ENCODE measurements around the gene HSD3B2.

Gene HSD3B2

DNA sequence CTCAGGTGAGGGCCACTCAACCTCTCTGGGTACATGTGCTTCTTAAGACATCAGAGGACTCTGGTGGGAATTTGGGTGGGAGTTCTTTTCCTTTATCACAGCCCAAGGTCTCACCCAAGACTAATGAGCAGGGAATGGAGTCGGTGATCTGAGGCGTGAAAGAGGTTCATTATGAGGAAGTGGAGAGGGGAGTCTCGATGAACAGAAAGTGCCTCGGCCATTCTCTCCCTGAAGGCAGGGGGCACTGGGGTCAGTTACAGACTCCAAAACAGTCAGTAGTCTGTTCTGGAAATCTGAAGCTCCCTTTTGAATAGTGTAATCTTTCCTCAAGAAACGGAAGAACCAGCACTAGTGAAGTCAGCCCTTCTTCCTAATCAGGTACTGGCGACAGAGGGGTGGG lies 36.2 kb downstream of the HSD3B2 start:
- Histone ChIP-seq H3K9me3 (ENCODE audit: insufficient read depth, low read length, severe bottlenecking) (no peaks in the 10 kb centered on the region), H3K79me2 (ENCODE audit: insufficient read depth, low read length) (no peaks in the 10 kb centered on the region), H3K4me2 (ENCODE audit: insufficient read depth, low read length) (no peak overlapping the region), H3K9ac (ENCODE audit: low read depth, low read length) (no peak overlapping the region), H3K36me3 (ENCODE audit: insufficient read depth, low read length) (no peaks in the 10 kb centered on the region), H3K4me1 (ENCODE audit: insufficient read depth, low read length) (no peaks in the 10 kb centered on the region), H4K20me1 (ENCODE audit: insufficient read depth, low read length) (no peaks in the 10 kb centered on the region), H2AFZ (ENCODE audit: low read depth, low read length) (no peak overlapping the region), H3K27ac (ENCODE audit: low read length) (no peak overlapping the region), H3K27me3 (ENCODE audit: insufficient read depth, low read length, poor library complexity) (no peaks in the 10 kb centered on the region), H3K4me3 (ENCODE audit: low read depth in 1 of 2, low read length in 2 of 2) (no peak overlapping the region)
- no peak for ATAC-seq (ENCODE audit: insufficient read depth, low read depth)
- DNase-seq = no peak
- TF ChIP-seq EZH2 (IDR thresholded peaks at IDR 0.05; ENCODE audit: borderline replicate concordance, low read depth, low read length, severe bottlenecking) = no peak
- TF ChIP-seq, protein P1, sequence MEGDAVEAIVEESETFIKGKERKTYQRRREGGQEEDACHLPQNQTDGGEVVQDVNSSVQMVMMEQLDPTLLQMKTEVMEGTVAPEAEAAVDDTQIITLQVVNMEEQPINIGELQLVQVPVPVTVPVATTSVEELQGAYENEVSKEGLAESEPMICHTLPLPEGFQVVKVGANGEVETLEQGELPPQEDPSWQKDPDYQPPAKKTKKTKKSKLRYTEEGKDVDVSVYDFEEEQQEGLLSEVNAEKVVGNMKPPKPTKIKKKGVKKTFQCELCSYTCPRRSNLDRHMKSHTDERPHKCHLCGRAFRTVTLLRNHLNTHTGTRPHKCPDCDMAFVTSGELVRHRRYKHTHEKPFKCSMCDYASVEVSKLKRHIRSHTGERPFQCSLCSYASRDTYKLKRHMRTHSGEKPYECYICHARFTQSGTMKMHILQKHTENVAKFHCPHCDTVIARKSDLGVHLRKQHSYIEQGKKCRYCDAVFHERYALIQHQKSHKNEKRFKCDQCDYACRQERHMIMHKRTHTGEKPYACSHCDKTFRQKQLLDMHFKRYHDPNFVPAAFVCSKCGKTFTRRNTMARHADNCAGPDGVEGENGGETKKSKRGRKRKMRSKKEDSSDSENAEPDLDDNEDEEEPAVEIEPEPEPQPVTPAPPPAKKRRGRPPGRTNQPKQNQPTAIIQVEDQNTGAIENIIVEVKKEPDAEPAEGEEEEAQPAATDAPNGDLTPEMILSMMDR (IDR thresholded peaks at IDR 0.05; ENCODE audit: borderline replicate concordance, extremely low read depth, low read length, poor library complexity, severe bottlenecking) = no peak

DNA sequence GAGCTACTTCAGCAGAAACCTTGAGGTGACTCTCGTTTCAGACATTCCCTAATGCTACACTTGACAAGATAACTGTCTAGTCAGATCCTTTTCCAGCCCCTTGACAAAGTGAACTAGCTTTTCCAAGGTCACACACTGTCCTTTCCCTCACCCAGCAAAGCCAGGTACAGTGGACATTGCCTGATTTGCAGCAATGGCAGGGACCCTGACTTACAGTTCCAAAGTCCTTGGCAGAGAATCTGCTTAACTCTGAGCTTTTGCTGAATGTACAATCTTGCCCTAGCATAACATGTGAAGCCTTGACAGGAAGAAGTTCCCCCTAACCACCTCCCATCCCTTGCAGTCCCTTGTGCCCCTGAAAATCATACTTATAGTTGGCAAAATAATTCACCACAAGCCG lies 37.1 kb downstream of the HSD3B2 start:
- ATAC-seq (ENCODE audit: insufficient read depth, low read depth) (no peak), DNase-seq (no peak)
- H3K4me1 ChIP-seq (ENCODE audit: insufficient read depth, low read length) = no peaks in the 10 kb centered on the region
- TF ChIP-seq EZH2 (IDR thresholded peaks at IDR 0.05; ENCODE audit: borderline replicate concordance, low read depth, low read length, severe bottlenecking) = no peak
- TF ChIP-seq, protein P1 (IDR thresholded peaks at IDR 0.05; ENCODE audit: borderline replicate concordance, extremely low read depth, low read length, poor library complexity, severe bottlenecking) = no peak
- no peak overlapping the region for H3K9ac ChIP-seq (ENCODE audit: low read depth, low read length)
- no peaks in the 10 kb centered on the region for H4K20me1 ChIP-seq (ENCODE audit: insufficient read depth, low read length)
- H3K9me3 ChIP-seq (ENCODE audit: insufficient read depth, low read length, severe bottlenecking) = no peaks in the 10 kb centered on the region
- no peak overlapping the region for H3K4me2 ChIP-seq (ENCODE audit: insufficient read depth, low read length)
- H3K79me2 ChIP-seq (ENCODE audit: insufficient read depth, low read length) = no peaks in the 10 kb centered on the region
- no peak overlapping the region for H2AFZ ChIP-seq (ENCODE audit: low read depth, low read length)
- no peaks in the 10 kb centered on the region for H3K36me3 ChIP-seq (ENCODE audit: insufficient read depth, low read length)
- H3K4me3 ChIP-seq (ENCODE audit: low read depth in 1 of 2, low read length in 2 of 2) = no peak overlapping the region
- H3K27ac ChIP-seq (ENCODE audit: low read length) = no peak overlapping the region
- no peaks in the 10 kb centered on the region for H3K27me3 ChIP-seq (ENCODE audit: insufficient read depth, low read length, poor library complexity)

DNA sequence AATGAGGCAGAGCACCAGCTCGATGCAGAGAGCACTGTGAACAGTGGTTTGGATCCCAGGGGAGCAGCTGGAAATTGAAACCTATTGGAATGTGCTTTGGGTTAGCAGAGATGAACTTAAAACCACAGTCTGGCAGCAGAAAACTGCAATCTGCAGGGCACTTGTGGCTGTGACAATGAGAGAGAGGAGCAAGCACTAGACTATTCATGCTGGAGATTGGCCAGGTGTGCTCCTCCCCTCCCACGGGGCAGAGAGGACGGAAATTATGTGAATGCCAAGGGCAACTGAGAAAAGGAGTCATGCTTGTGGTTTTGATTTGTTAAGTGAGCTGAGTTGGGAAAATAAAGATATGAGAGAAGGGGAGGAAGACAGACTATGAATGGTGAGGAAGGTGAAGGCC lies 38.1 kb downstream of the HSD3B2 start:
- no peak overlapping the region for H3K4me3 ChIP-seq (ENCODE audit: low read depth in 1 of 2, low read length in 2 of 2)
- H3K9ac ChIP-seq (ENCODE audit: low read depth, low read length) = no peak overlapping the region
- DNase-seq = no peak
- no peaks in the 10 kb centered on the region for H4K20me1 ChIP-seq (ENCODE audit: insufficient read depth, low read length)
- ATAC-seq (ENCODE audit: insufficient read depth, low read depth) = no peak
- H3K27ac ChIP-seq (ENCODE audit: low read length) = no peak overlapping the region
- no peaks in the 10 kb centered on the region for H3K9me3 ChIP-seq (ENCODE audit: insufficient read depth, low read length, severe bottlenecking)
- no peaks in the 10 kb centered on the region for H3K79me2 ChIP-seq (ENCODE audit: insufficient read depth, low read length)
- no peaks in the 10 kb centered on the region for H3K36me3 ChIP-seq (ENCODE audit: insufficient read depth, low read length)
- no peaks in the 10 kb centered on the region for H3K27me3 ChIP-seq (ENCODE audit: insufficient read depth, low read length, poor library complexity)
- TF ChIP-seq EZH2 (IDR thresholded peaks at IDR 0.05; ENCODE audit: borderline replicate concordance, low read depth, low read length, severe bottlenecking) = no peak
- TF ChIP-seq, protein P1 (IDR thresholded peaks at IDR 0.05; ENCODE audit: borderline replicate concordance, extremely low read depth, low read length, poor library complexity, severe bottlenecking) = no peak
- no peak overlapping the region for H3K4me2 ChIP-seq (ENCODE audit: insufficient read depth, low read length)
- H2AFZ ChIP-seq (ENCODE audit: low read depth, low read length) = no peak overlapping the region
- H3K4me1 ChIP-seq (ENCODE audit: insufficient read depth, low read length) = no peaks in the 10 kb centered on the region

DNA sequence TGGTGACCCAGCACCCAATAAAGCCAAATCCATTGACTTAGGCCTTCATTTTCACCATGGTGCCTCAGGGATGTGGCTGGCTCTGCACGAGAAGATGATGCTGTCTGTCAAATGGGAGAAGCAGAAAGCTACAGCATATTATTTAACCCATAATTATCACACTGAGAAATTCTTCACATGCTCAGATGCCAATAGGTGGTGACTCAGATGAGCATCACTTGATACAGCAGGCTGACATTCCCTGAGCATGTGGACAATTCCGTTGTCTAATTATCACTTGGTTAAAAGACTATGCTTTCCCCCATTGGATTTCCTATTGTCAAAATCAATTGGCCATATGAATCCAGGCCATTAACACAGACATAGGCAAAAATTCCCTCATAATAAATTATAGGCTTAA lies 48.0 kb downstream of the HSD3B2 start:
- Histone ChIP-seq H3K9ac (ENCODE audit: low read depth, low read length) (no peak overlapping the region), H2AFZ (ENCODE audit: low read depth, low read length) (no peak overlapping the region), H3K4me3 (ENCODE audit: low read depth in 1 of 2, low read length in 2 of 2) (no peak overlapping the region), H3K27ac (ENCODE audit: low read length) (no peak overlapping the region), H3K79me2 (ENCODE audit: insufficient read depth, low read length) (no peaks in the 10 kb centered on the region), H3K9me3 (ENCODE audit: insufficient read depth, low read length, severe bottlenecking) (no peaks in the 10 kb centered on the region), H3K4me2 (ENCODE audit: insufficient read depth, low read length) (no peak overlapping the region), H3K4me1 (ENCODE audit: insufficient read depth, low read length) (no peaks in the 10 kb centered on the region), H3K27me3 (ENCODE audit: insufficient read depth, low read length, poor library complexity) (no peaks in the 10 kb centered on the region), H3K36me3 (ENCODE audit: insufficient read depth, low read length) (no peaks in the 10 kb centered on the region), H4K20me1 (ENCODE audit: insufficient read depth, low read length) (no peaks in the 10 kb centered on the region)
- ATAC-seq (ENCODE audit: insufficient read depth, low read depth) = no peak
- no peak for DNase-seq
- TF ChIP-seq, protein P1 (IDR thresholded peaks at IDR 0.05; ENCODE audit: borderline replicate concordance, extremely low read depth, low read length, poor library complexity, severe bottlenecking) = no peak
- TF ChIP-seq EZH2 (IDR thresholded peaks at IDR 0.05; ENCODE audit: borderline replicate concordance, low read depth, low read length, severe bottlenecking) = no peak

Data from DND-41 (cell line).